Epithelial cell of esophagus (primary cell): Measurements from ENCODE around the gene PARVG.

Experiments
- DNase-seq: peaks from one replicate; pipeline ENCODE4 v3.0.0; 2010; ENCODE audit warnings: low read depth
- H3K4me3 ChIP-seq: 2 replicates; pipeline ENCODE4 v1.5.1; 2011; ENCODE audit warnings: mild to moderate bottlenecking, low read length, control low read depth
- CTCF ChIP-seq: IDR thresholded peaks from 2 replicates; pipeline ENCODE4 v1.5.1; 2011; ENCODE audit warnings: low read depth, mild to moderate bottlenecking, low read length, control low read depth, inconsistent platforms; ENCODE audit not compliant: insufficient read depth; ENCODE audit errors: missing control alignments

The PARVG gene

GRCh38 chr22:44214764-44215163 is 34.0 kb downstream of the PARVG start:
- no peak for TF ChIP-seq CTCF
- no peak for DNase-seq
- H3K4me3 ChIP-seq, result no peak overlapping the region

GRCh38 chr22:44215287-44215686 is 34.6 kb downstream of the PARVG start:
- TF ChIP-seq CTCF, result no peak

GRCh38 chr22:44217346-44217745 is 36.6 kb downstream of the PARVG start:
- no peak for DNase-seq
- no peak for TF ChIP-seq CTCF
- H3K4me3 ChIP-seq, result no peak overlapping the region

More at GRCh38 chr22:44215287-44215686, 34.6 kb downstream of the PARVG start:
- H3K4me3 ChIP-seq, result no peak overlapping the region
- DNase-seq, result no peak

GRCh38 chr22:44218071-44218470 is 37.3 kb downstream of the PARVG start:
- no peak for DNase-seq
- no peak overlapping the region for H3K4me3 ChIP-seq
- no peak for TF ChIP-seq CTCF

GRCh38 chr22:44219101-44219870 is 38.6 kb downstream of the PARVG start:
- no peak for DNase-seq
- no peak for TF ChIP-seq CTCF
- H3K4me3 ChIP-seq, result no peak overlapping the region

GRCh38 chr22:44220727-44221680 is 40.3 kb downstream of the PARVG start:
- H3K4me3 ChIP-seq, result no peak overlapping the region
- no peak for DNase-seq

More at GRCh38 chr22:44220727-44221680, 40.3 kb downstream of the PARVG start:
- no peak for TF ChIP-seq CTCF
